HG03045 (cell line): Measurements from ENCODE around the gene LCNL1.
"Not testable (repeated sequence)": the region's sequence is repeated elsewhere in the genome, so short reads cannot be mapped to it uniquely, and the experiment has no call there.

Experiments
- ATAC-seq: cut with Tn5 transposase; IDR thresholded peaks from one replicate; pipeline ENCODE4 v1.9.1; 2021; ENCODE audit warnings: mild to moderate bottlenecking, moderate library complexity; ENCODE audit not compliant: unreplicated experiment

The LCNL1 gene

DNA sequence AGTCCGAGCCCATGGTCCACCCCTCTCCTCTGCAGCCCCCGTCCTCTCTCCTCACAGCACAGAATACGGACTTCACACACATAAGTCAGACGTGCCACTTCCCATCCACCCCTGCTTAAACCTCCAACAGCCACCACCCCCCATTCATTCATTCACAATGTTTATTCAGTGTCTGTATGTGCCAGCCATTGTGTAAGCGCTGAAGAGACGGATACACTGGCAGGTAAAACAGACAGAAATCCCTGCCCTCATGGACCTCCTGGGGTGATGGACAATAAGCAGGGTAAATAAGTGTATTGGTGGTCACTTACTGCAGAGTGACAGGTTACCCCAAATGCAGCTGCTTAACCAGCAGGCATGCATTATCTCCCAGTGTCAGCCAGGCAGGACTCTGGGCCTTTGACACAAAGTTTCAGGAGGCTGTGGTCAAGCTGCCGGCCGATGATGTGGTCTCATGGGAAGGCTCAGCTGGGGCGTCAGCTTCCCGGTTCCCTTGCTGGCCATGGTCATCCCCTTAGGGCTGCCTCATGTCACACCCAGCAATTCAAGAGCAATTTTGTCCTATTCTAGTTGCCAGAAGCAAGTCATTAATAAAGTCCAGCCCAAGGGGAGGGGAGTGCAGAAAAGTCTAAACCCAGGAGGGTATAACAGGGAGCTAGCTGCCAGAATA, 7.6 kb downstream of the LCNL1 start:
- ATAC-seq = no peak

DNA sequence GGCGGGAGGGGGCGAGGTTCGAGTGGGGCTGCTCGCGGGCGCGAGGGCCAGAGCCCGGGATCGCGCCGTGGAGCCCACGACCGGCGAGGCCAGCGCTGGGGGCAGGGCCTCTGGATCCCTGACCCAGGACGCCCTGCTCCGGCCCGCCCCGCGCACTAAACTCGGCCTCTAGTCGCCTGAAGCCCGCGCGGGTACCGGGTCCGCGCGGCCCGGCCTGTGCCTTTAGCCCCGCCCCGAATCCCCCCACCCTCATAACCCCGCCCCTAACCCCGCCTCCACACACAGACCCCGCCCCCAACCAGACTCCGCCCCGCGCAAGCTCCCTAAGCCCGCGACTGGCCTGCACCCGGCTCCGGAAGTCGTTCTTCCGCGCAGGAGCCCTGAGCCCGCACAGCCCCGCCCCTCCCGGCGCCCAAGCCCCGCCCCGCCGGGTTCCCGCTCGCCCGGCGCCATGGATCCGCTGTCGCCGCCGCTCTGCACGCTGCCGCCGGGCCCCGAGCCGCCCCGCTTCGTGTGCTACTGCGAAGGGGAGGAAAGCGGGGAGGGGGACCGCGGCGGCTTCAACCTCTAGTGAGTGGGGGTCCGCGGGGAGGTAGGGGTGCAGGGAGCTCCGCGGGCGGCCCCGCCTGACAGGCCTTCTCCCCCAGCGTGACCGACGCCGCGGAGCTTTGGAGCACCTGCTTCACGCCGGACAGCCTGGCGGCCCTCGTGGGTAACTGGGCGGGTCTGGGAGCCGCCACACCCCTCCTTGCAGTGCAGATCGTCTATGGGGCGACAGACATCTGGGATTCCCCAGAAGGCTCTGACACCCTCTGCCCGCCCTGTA, 9.4 kb downstream of the LCNL1 start, which contains the start of gene PAXX:
TSS of gene PAXX (plus strand) at position 430 of the 826 bp plus-strand sequence. CDS start at position 452, 22 bp downstream.
- peak; percentile 79 for ATAC-seq

DNA sequence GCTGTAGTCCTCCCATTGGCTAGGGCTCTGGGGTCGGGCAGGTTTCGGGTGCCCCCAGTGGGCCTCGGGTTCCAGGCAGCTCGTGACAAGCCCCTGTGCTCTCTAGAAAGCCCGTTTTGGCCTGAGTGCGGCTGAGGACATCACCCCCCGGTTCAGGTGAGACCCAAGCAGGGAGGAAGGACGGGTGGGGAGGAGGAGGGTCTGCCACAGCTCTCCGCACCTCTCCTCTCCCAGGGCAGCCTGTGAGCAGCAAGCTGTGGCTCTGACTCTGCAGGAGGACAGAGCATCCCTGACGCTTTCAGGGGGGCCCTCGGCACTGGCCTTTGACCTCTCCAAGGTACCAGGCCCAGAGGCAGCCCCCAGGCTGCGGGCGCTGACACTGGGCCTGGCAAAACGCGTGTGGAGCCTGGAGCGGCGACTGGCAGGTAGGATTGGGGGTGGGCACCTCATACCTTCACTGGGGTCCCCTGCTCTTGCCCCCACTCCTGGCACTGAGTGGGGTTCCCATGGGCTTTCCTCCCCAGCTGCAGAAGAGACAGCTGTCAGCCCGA, 10.1 kb downstream of the LCNL1 start:
- no peak for ATAC-seq

DNA sequence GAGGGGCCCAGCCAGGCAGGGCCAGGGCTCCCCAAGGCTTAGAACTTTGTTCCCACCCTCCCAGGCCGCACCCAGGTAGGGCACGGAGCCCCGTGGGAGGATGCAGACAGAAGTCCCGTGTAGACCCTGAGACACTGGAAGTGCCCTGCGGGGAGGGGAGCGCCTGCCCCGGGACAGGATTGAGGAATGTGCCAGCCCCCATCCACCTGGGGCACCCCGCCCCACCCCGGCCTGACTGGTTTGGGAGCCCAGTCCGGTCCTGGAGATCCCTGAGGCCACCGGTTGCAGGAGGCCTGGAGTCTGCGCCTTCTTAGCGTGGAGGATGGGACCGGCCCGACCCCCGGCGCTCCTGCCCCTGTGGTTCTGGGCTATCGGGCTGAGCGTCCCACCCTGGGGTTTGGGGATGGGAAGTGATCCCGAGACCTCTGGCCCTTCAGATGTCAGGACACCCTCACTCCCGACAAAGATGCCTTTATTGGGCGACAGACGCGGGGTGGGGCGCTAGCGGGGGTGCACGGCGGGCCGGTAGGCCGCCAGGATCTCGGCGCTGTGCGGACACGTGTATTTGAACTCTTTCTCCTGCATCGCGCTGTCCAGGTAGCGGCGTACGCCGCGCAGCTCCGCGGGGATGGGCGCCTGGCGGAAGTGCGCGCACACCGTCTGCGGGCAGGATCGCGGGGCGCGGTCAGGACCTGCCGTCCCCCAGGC, 11.5 kb downstream of the LCNL1 start:
- no peak for ATAC-seq

DNA sequence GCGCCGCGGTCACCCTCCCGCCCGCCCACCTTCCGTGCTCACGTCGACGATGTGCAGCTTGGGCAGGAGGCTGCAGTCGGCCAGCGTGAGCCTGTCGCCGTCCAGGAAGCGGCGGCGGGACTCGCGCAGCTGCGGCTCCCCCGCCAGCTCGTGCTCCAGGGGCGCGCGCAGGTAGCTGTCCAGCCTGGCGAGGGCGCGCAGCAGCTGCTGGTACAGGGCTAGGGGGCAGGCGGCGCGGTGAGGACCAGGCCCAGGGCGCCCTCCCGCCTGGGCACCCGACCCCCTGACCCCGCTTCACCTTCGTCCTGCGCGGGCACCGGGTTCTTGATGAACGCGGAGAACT, 12.1 kb downstream of the LCNL1 start:
- ATAC-seq = no peak

DNA sequence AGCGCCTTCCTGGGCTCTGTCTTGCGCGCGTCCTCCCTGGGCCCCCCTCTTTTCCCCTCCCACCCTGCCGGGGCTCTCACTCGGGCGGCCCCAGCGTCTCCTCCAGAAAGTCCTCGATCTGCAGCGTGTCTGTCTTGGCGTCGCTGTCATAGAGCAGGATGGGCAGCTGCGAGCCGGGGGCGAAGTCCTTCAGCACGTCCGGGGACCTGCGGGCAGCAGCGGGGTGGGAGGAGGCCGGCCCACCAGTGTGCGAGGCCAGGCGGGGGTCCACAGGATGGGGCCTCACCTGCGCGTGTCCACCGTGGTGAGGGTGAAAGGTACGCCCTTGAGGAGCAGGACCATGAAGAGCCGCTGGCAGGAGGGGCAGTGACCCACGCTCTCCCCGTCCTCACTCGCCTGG, 12.6 kb downstream of the LCNL1 start:
- ATAC-seq = no peak

DNA sequence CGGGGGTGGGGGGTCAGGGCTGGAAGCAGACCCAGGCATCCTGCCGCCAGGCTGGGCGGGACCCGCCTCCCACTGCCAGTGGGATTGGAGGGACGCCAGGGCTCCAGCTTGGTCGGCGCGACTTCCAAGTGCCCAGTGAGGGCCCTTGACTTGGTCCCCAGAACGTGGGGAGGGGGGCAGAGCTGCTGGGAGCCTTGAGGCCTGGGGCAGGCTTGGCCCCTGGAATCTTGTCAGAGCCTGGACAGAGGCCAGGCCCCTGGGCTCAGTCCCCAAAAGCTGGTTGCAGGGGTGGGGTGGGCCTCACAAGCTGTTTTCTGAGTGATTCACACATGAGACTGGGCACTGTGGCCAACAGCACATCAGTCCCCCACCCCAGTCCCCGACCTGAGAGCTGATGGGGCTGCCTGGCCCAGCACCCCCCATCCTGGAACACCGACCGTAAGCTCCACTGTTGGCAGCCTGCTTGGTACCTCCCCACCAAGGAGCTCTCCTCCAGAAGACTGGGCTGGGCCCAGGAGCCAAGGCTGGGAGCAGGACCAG, 13.0 kb downstream of the LCNL1 start:
- no peak for ATAC-seq

DNA sequence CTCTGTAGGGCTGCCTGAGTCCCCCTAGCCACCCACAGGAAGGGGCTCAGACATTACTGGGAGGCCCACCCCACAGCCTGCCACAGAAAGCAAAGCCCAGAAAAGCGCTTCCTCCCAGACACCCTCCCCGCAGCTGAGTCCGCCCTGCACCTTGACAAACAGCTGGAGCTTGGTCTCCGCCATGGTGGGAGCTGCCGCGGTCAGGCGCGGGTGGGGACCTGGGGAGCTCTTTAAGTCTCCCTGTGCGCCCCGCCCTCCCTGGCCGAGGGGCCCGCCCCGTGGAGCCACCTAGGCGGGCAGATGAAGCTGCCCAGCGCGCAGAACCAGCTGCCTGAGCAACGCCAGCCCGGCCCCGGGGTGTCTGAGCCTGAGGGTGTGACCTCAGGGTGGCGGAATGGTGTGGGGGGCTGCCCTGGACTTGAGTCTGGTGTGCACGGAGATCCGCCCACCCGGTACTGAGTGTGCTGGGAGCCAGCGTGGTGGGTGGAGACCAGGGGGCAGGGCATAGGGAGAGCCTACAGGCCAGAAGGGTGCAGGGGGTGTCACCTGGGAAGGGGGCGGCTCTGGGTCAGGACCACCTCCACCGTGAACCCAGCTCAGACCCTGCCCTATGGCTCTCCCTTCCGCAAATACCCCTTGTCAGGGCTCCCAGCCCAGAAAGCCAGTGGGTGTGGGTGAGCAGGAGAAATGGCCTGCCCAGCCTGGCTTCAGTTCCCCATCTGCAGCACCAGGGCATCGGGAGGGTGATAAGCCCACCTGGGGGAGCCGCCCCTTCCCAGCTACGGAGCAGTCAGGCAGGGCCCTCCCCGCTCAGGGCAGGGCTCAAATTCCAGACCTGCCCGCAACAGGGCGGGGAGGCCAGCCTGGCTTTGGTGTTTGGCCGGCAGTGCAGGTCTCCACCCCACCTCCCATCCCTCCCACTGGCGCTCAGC, 13.8 kb downstream of the LCNL1 start, which contains the start of gene CLIC3:
TSS of gene CLIC3 (minus strand) at position 208 of the 932 bp plus-strand sequence. CDS start at position 183, 25 bp downstream.
- ATAC-seq = no peak

DNA sequence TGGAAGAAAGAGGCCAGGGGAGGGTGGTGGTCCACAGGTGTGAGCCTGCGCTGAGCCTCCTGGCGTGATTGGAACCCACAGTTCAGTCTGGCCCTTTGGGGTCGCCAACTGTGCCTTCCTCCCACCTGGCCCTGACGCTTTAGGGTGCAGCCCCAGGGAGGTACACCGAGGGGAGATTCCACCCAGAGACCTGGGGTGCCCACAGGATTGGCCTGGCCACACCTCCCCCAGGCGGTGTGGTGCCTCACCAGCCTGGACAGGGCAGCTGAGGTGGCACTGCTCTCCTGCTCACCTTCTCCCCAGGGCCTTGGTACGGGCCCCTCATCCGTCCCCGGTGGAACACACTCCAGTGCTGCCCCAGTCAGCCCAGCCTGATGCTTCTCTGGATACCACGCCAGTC, 14.6 kb downstream of the LCNL1 start:
- no peak for ATAC-seq

DNA sequence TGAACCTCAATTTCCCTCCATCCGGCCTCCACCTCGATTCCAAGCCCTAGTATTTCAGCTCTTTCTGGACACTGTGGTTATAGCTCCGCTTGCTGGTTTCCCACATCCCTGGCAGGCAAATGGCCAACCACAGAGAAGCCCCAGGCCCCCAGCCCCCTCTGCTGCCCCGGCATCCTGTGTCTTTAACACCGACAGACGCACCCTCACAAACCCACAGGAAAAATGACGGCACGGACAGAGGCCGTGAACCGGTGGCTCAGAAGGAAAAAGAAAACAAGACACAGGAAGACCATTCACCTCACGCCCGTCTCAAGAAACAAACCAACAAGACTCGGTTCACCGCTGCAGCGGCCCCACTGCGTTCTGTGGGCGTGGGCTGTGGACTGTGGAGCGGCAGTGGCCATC, 15.0 kb downstream of the LCNL1 start:
- no peak for ATAC-seq

DNA sequence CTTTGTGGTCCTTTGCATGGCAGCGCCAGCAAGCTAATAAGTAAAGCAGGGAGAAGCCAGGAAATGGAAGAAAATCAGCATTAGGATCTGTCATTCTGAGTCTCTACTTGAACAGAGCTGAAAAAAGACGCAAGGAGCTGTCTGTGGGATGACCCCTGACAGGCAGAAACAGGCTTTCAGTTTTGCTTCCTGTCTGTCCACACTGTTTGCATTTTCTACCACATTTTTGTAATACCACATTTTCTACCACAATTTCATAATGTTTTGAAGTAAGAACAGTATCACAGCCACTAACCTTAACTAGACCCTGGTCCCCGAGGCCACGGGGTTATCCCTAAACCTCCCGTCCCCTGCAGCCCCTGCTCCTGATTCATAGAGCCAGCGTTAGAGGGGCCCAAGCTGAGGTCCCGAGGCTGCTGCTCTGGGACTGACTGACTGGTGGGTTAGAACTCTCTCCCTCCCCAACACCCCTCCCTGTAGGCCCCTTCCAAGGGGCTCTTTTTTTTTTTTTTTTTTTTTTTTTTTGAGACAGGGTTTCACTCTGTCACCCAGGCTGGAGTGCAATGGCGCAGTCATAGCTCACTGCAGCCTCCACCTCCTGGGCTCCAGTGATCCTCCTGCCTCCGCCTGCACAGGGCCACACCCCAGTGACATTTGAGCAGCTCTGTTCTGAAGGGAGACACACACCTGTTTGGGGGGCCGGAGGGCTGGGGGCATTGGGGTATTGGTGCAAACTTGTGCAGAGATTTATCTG, 17.6 kb downstream of the LCNL1 start:
- ATAC-seq = peak; percentile 67

DNA sequence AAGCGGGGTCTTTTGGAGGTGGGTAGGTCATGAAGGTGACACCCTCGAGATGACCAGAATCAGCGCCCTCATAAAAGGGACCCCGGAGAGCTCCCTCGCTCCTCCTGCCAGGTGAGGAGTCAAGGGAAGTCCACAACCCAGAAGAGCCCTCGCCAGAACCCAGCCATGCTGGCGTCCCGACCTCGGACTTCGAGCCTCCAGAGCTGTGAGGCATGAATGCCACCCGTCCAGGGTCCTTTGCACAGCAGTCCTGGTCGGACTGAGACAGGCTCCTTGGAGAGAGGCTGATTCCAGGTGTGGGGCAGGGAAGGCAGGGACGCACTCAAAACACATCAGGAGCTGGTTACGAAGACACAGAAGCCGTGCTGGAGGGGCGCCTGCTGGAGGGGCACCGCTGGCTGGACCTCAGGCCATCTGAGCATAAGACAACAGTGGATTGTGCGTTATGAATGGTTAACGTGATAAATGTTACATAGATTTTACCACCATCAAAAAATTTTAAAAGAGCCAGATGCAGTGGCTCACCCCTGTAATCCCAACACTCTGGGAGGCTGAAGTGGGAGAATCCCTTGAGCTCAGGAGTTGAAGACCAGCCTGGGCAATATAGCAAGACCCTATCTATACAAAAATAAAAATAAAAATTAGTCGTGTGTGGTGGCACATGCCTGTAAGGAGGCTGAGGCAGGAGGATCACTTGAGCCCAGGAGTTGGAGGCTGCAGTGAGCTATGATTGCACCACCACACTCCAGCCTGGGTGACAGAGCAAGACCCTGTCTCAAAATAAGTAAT, 19.3 kb downstream of the LCNL1 start:
- no peak for ATAC-seq

DNA sequence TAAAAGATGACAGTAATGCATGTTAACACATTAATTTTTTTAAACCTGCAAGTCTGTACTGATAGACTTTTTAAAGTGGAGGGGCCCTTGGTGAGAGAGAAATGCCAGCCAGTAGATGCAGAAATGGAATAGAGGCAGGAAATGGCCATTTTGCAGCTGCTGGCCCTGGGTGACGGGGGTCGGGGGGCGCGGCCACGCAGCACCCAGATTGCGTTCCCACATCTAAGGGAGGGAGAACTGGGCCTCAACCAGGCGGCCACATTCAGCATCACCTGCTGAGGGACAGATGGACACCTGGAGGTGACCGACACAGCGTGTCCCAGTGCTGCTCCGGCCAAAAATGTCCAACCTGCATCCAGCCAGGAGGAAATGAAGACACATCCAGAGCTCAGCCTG, 19.9 kb downstream of the LCNL1 start:
- no peak for ATAC-seq

DNA sequence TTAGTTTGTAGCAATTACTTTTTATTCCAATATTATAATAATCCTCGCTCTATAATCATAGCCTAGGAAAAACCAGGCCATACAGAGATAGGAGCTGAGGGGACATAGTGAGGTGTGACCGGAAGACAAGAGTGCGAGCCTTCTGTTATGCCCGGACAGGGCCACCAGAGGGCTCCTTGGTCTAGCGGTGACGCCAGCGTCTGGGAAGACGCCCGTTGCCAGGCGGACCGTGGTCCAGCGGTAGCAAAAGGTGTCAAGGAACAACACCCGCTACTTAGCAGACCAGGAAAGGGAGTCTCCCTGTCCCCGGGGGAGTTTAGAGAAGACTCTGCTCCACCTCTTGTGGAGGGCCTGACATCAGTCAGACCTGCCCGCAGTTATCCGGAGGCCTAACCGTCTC, 21.5 kb downstream of the LCNL1 start:
- not testable (repeated sequence) for ATAC-seq

DNA sequence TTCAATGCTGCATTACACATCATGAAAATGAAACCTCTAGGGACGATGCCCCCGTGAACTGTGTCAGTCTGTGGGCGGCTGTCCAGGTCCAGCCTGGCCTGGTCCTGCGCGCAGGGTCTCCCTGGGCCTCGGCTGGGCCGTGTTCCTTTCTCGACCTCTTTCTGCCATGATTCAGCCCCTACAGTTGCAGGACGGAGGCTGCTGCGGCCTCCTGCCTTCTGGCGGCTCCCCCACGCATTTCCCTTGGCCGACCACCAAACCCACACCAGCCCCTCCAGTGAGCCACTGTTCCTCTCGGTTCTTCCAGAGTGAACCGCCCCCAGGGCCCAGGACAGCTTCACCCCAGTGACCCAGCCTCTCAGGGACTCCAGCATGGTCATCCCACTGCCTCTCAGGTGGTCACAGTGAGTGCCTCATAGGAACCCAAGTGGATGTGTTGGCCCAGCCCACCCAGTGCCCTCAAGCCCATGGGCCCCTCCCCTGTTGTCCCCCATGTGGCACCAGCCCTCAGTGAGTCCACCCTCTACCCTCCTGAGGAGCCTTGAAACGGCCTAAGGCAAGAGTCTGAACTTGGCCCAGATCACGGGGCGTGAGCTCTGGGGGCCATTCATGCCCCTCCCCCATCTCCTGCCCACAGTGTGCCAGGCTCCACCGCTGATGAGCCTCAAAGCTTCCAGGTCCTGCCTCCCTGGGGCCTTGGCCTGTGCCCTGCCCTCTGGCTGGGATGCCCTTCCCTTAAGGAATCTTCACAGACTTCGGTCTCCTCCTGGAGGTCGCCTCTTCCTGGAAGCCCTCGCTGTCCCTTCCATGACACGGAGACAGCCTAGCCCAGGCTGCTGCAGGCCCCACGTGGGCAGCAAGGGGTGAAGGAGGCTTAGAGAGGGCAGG, 23.6 kb downstream of the LCNL1 start:
- no peak for ATAC-seq

DNA sequence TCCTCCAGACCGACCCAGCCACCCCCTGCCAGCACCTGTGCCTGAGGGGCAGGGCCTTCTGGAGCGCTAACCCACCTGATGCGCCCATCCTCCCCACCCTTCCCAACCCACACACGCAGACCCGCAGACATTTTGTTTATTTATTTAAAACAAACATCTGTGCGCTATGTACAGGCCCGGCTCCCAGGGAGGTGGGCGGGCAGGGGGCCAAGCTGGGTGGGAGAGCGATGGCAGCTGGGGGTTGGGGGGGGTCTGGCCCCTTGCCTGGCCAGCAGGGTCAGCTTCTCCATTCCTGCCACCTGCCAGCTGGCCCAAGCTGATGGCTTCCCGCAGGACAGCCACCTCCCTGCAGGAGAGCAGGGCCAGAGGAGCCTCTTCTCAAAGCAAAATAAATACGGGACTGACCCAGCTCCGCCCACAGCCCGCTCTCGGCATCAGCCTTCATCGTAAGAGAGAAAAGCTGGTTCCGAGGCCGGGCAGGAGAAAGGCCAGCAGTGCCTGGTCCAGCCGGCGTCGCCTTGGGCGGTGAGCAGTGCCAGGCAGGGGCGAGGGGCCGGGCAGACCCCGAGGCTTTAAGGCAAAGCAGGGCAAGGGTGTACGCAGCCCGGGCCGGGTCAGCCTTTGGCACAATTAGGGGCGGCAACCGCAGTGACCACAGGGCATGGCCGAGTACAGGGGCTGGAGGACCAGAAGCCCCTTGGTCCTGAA, 24.5 kb downstream of the LCNL1 start:
- no peak for ATAC-seq

DNA sequence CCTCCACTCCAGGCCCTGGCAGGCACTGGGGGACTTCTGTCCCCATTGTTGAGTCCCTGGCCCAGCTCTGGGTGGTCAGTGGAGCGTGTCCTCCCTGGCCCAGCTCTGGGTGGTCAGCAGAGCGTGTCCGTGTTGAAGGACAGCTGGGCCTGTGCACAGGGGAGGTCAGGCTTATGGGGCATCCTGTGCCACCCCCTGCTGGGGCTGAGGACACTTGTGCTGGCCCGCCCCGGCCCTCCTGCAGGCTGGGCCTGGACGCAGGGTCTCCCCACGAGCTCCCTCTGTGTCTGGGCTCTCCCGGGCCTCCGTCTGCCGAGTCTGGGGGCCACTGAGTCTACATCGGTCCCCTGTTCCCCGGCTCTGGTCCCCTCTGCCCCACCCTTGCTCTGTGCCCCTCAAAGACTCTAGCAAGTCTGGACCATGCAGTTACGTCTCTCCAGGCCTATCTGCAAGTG, 25.1 kb downstream of the LCNL1 start:
- ATAC-seq = no peak
